A549 (cell line): Measurements from ENCODE around the gene FBXO10.

ENCODE experiments used
- CHD2 ChIP-seq: fragments of 150-350 bp; IDR thresholded peaks from 2 replicates; pipeline ENCODE4 v1.6.1; 2014; ENCODE audit warnings: low read length; ENCODE audit not compliant: partially characterized antibody
- EP300 ChIP-seq, 2 experiments: fragments of >200 bp; sonication (Bioruptor Twin); formaldehyde crosslinking; IDR thresholded peaks; 2 replicates in 1 of 2; 3 replicates in 1 of 2; pipeline ENCODE4 v1.6.1; 2016 to 2017
- KDM5A ChIP-seq: fragments of 200-600 bp; sonication (generic); IDR thresholded peaks from 2 replicates; pipeline ENCODE4 v1.6.1; 2016; ENCODE audit warnings: antibody characterized with exemption, mild to moderate bottlenecking
- POLR2A ChIP-seq: IDR thresholded peaks from 2 replicates; pipeline ENCODE4 v1.6.1; 2012; ENCODE audit warnings: mild to moderate bottlenecking, low read length
- RCOR1 ChIP-seq: fragments of 150-350 bp; IDR thresholded peaks from 2 replicates; pipeline ENCODE4 v1.6.1; 2014; ENCODE audit warnings: antibody characterized with exemption, low read length, low read depth
- TP53 ChIP-seq: fragments of 250-450 bp; sonication (Bioruptor Pico); IDR thresholded peaks from 2 replicates; pipeline ENCODE4 v1.5.0; 2021; ENCODE audit warnings: mild to moderate bottlenecking, moderate library complexity
- TF ChIP-seq, protein P1 (sequence below): fragments of >200 bp; sonication (Bioruptor Twin); formaldehyde crosslinking; IDR thresholded peaks from 3 replicates; pipeline ENCODE4 v1.5.1; 2016
- TF ChIP-seq, protein P2 (sequence below): fragments of 200-600 bp; sonication (generic); IDR thresholded peaks from 2 replicates; pipeline ENCODE4 v1.6.1; 2016; ENCODE audit warnings: antibody characterized with exemption, mild to moderate bottlenecking, moderate library complexity
- TF ChIP-seq, protein P3 (sequence below): IDR thresholded peaks from 2 replicates; pipeline ENCODE4 v1.6.1; 2012

DNA sequence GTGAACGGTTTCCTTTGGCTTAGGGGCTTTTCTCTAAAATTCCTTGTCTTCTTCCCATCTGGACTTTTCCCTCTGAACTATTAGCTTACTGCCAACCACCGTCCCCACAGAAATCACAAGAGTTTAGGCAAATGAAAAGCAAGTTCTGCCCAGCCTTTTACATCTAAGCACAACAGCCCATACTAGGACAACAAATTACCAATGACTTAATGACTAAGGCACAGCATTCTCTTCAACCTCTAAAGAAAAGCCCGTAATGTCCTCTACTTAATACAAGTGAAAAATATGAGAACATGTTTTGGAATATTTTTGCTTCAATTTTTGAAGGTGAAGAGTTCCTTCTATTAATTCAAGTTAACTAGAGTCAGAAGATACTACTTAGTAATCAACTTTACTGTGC lies 112.2 kb downstream of the FBXO10 start:
- no peak for TF ChIP-seq POLR2A
- TF ChIP-seq, protein P1, sequence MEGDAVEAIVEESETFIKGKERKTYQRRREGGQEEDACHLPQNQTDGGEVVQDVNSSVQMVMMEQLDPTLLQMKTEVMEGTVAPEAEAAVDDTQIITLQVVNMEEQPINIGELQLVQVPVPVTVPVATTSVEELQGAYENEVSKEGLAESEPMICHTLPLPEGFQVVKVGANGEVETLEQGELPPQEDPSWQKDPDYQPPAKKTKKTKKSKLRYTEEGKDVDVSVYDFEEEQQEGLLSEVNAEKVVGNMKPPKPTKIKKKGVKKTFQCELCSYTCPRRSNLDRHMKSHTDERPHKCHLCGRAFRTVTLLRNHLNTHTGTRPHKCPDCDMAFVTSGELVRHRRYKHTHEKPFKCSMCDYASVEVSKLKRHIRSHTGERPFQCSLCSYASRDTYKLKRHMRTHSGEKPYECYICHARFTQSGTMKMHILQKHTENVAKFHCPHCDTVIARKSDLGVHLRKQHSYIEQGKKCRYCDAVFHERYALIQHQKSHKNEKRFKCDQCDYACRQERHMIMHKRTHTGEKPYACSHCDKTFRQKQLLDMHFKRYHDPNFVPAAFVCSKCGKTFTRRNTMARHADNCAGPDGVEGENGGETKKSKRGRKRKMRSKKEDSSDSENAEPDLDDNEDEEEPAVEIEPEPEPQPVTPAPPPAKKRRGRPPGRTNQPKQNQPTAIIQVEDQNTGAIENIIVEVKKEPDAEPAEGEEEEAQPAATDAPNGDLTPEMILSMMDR: no peak
- no peak for TF ChIP-seq CHD2
- TF ChIP-seq, protein P2, sequence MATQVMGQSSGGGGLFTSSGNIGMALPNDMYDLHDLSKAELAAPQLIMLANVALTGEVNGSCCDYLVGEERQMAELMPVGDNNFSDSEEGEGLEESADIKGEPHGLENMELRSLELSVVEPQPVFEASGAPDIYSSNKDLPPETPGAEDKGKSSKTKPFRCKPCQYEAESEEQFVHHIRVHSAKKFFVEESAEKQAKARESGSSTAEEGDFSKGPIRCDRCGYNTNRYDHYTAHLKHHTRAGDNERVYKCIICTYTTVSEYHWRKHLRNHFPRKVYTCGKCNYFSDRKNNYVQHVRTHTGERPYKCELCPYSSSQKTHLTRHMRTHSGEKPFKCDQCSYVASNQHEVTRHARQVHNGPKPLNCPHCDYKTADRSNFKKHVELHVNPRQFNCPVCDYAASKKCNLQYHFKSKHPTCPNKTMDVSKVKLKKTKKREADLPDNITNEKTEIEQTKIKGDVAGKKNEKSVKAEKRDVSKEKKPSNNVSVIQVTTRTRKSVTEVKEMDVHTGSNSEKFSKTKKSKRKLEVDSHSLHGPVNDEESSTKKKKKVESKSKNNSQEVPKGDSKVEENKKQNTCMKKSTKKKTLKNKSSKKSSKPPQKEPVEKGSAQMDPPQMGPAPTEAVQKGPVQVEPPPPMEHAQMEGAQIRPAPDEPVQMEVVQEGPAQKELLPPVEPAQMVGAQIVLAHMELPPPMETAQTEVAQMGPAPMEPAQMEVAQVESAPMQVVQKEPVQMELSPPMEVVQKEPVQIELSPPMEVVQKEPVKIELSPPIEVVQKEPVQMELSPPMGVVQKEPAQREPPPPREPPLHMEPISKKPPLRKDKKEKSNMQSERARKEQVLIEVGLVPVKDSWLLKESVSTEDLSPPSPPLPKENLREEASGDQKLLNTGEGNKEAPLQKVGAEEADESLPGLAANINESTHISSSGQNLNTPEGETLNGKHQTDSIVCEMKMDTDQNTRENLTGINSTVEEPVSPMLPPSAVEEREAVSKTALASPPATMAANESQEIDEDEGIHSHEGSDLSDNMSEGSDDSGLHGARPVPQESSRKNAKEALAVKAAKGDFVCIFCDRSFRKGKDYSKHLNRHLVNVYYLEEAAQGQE: no peak
- TF ChIP-seq EP300 (IDR thresholded peaks at IDR 0.05): no peak
- no peak for TF ChIP-seq TP53 (CRISPR knock-in tag)
- no peak for TF ChIP-seq KDM5A
- TF ChIP-seq, protein P3, sequence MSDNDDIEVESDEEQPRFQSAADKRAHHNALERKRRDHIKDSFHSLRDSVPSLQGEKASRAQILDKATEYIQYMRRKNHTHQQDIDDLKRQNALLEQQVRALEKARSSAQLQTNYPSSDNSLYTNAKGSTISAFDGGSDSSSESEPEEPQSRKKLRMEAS: no peak
- no peak for TF ChIP-seq RCOR1
